Thymus (tissue), 11 donors: Measurements from ENCODE around the gene CDIP1. TPM values are rescaled to one million over a fixed set of nuclear protein-coding genes. Genes with fewer than 3 reads are reported as not detected.

Experiments used
- DNase-seq, 9 donors: peaks; one replicate each; pipeline ENCODE4 v3.0.0-alpha.2; 2013; ENCODE audit warnings: low spot score in 9 of 9, low read depth in 6 of 9, missing footprints in 1 of 9
- H3K27ac ChIP-seq, 2 donors: one replicate each; pipeline ENCODE4 v1.5.1; 2013; ENCODE audit warnings: control low read depth in 1 of 2, low read depth in 1 of 2, low read length in 1 of 2, mild to moderate bottlenecking in 1 of 2, moderate library complexity in 1 of 2
- H3K27me3 ChIP-seq, 2 donors: one replicate each; pipeline ENCODE4 v1.5.1; 2013; ENCODE audit warnings: low read length in 1 of 2; ENCODE audit not compliant: control insufficient read depth in 2 of 2, insufficient read depth in 1 of 2
- H3K36me3 ChIP-seq, 2 donors: one replicate each; pipeline ENCODE4 v1.5.1; 2013; ENCODE audit warnings: low read length in 1 of 2, mild to moderate bottlenecking in 1 of 2, moderate library complexity in 1 of 2; ENCODE audit not compliant: control insufficient read depth in 2 of 2, insufficient read depth in 2 of 2
- H3K4me1 ChIP-seq, 2 donors: one replicate each; pipeline ENCODE4 v1.5.1; 2013; ENCODE audit warnings: low read length in 2 of 2; ENCODE audit not compliant: control insufficient read depth in 2 of 2, insufficient read depth in 2 of 2
- H3K4me3 ChIP-seq, 2 donors: one replicate each; pipeline ENCODE4 v1.5.1; 2013; ENCODE audit warnings: low read length in 2 of 2, control low read depth in 1 of 2, mild to moderate bottlenecking in 1 of 2
- H3K9me3 ChIP-seq, 2 donors: one replicate each; pipeline ENCODE4 v1.5.1; 2013; ENCODE audit warnings: low read length in 1 of 2, mild to moderate bottlenecking in 1 of 2; ENCODE audit not compliant: control insufficient read depth in 2 of 2, insufficient read depth in 1 of 2
- WGBS: extraction: QIAGEN DNeasy Blood & Tissue Kit; methylation state at CpG from one replicate; pipeline ENCODE4 v1.1.7; 2013; 5-methylcytosine and 5-hydroxymethylcytosine counted together
- polyA plus RNA-seq: library from polyadenylated mRNA; stranded (reverse); fragments of 200-250 nt; gene quantifications from one replicate; pipeline ENCODE4 v1.2.3, GENCODE V29; 2013
- total RNA-seq: library from RNA; stranded (reverse); fragments of 120-200 nt; gene quantifications from one replicate; pipeline ENCODE4 v1.2.4, GENCODE V29; 2013
- donor health status: healthy.

Gene CDIP1
- total and polyA plus RNA-seq, 2 donors, result 15.7 to 24.9 TPM

GRCh38 chr16:4524571-4524970 is 14.0 kb downstream of the CDIP1 start:
- Histone ChIP-seq H3K27ac (no peak overlapping the region), H3K27me3 (no peaks in the 10 kb centered on the region), H3K4me1 (peaks cover 12 to 59% of the 10 kb centered on the region in 2 donors), H3K9me3 (no peaks in the 10 kb centered on the region), H3K4me3 (no peak overlapping the region), H3K36me3 (peaks cover 9 to 12% of the 10 kb centered on the region in 2 donors)
- no peak for DNase-seq

GRCh38 chr16:4523686-4524085 is 14.9 kb downstream of the CDIP1 start:
- H3K27me3 ChIP-seq, result no peaks in the 10 kb centered on the region
- no peak for DNase-seq
- peaks cover 4 to 53% of the 10 kb centered on the region in 2 donors for H3K4me1 ChIP-seq
- H3K27ac ChIP-seq, result peak overlapping the region in 1 of 2 donors; percentile 32
- H3K4me3 ChIP-seq, result no peak overlapping the region
- H3K36me3 ChIP-seq, result peaks cover 9 to 12% of the 10 kb centered on the region in 2 donors
- no peaks in the 10 kb centered on the region for H3K9me3 ChIP-seq
- WGBS, result 97% methylated on average over 4 of the region's 4 CpGs

GRCh38 chr16:4522051-4522581 is 16.5 kb downstream of the CDIP1 start:
- 90% methylated on average over 8 of the region's 8 CpGs for WGBS
- H3K27ac ChIP-seq, result peak overlapping the region in 1 of 2 donors; percentile 58
- H3K27me3 ChIP-seq, result no peaks in the 10 kb centered on the region
- H3K4me3 ChIP-seq, result no peak overlapping the region
- DNase-seq, result no peak
- H3K4me1 ChIP-seq, result peaks cover 6 to 53% of the 10 kb centered on the region in 2 donors
- H3K36me3 ChIP-seq, result peaks cover 9 to 12% of the 10 kb centered on the region in 2 donors
- no peaks in the 10 kb centered on the region for H3K9me3 ChIP-seq

GRCh38 chr16:4520913-4521312 is 17.7 kb downstream of the CDIP1 start:
- peaks cover 6 to 46% of the 10 kb centered on the region in 2 donors for H3K4me1 ChIP-seq
- H3K4me3 ChIP-seq, result no peak overlapping the region
- 97% methylated on average over 7 of the region's 7 CpGs for WGBS
- H3K27me3 ChIP-seq, result no peaks in the 10 kb centered on the region
- no peak overlapping the region for H3K27ac ChIP-seq
- DNase-seq, result no peak
- peaks cover 9 to 12% of the 10 kb centered on the region in 2 donors for H3K36me3 ChIP-seq
- no peaks in the 10 kb centered on the region for H3K9me3 ChIP-seq

- H3K4me1 ChIP-seq, result peaks cover 6 to 45% of the 10 kb centered on the region in 2 donors
- no peak for DNase-seq
- no peak overlapping the region for H3K27ac ChIP-seq
- no peaks in the 10 kb centered on the region for H3K27me3 ChIP-seq
- H3K4me3 ChIP-seq, result no peak overlapping the region
- WGBS, result 89% methylated on average over 15 of the region's 15 CpGs
- peaks cover 9 to 12% of the 10 kb centered on the region in 2 donors for H3K36me3 ChIP-seq
- no peaks in the 10 kb centered on the region for H3K9me3 ChIP-seq
Measured at GRCh38 chr16:4519274-4520058, 19.1 kb downstream of the CDIP1 start.

- H3K9me3 ChIP-seq, result no peaks in the 10 kb centered on the region
- peak in 1 of 9 donors; percentile 55 for DNase-seq
- no peaks in the 10 kb centered on the region for H3K27me3 ChIP-seq
- peaks cover 8 to 46% of the 10 kb centered on the region in 2 donors for H3K4me1 ChIP-seq
- H3K36me3 ChIP-seq, result peaks cover 13 to 18% of the 10 kb centered on the region in 2 donors
- peak overlapping the region in 1 of 2 donors; percentile 20 for H3K27ac ChIP-seq
- H3K4me3 ChIP-seq, result no peak overlapping the region
- WGBS, result 80% methylated on average over 12 of the region's 12 CpGs
Measured at GRCh38 chr16:4517812-4518680, 20.5 kb downstream of the CDIP1 start.

GRCh38 chr16:4515611-4516233 is 22.9 kb downstream of the CDIP1 start:
- Histone ChIP-seq H3K36me3 (peaks cover 29 to 33% of the 10 kb centered on the region in 2 donors), H3K4me3 (no peak overlapping the region)

DNA sequence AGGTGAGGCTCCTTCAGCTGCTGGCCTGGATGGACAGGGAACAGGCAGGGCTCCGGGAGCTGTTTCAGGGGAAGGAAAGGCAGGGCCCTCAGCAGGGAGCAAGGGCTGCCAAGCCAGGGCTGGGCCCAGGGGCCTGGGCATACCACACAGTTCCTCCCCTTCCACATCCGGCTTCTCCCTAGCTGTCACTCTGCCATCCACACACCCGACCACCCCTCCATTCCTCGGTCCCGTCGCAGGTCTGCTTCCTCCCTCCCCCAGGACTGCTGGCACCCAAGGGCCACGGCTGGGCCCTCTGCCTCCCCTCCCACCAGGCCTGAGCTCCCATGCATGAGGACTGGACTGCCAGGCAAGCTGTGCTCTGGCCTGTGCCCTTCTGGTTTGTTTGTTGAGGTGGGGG is 24.0 kb downstream of the CDIP1 start:
- H3K27me3 ChIP-seq, result no peaks in the 10 kb centered on the region
- DNase-seq, result no peak
- peaks cover 8 to 37% of the 10 kb centered on the region in 2 donors for H3K4me1 ChIP-seq
- H3K9me3 ChIP-seq, result no peaks in the 10 kb centered on the region
- H3K36me3 ChIP-seq, result peaks cover 38 to 42% of the 10 kb centered on the region in 2 donors
- H3K27ac ChIP-seq, result no peak overlapping the region
- WGBS, result 44% methylated on average over 7 of the region's 7 CpGs
- no peak overlapping the region for H3K4me3 ChIP-seq

More at GRCh38 chr16:4515611-4516233, 22.9 kb downstream of the CDIP1 start:
- H3K9me3 ChIP-seq, result no peaks in the 10 kb centered on the region
- H3K27ac ChIP-seq, result peak overlapping the region; percentile 43 to 45
- H3K27me3 ChIP-seq, result no peaks in the 10 kb centered on the region
- H3K4me1 ChIP-seq, result peaks cover 8 to 37% of the 10 kb centered on the region in 2 donors
- DNase-seq, result no peak
- 38% methylated on average over 5 of the region's 5 CpGs for WGBS
